Left kidney (tissue), 2 donors: ENCODE results near the gene ACTR1B. TPM values are rescaled to one million over a fixed set of nuclear protein-coding genes. Genes with fewer than 3 reads are reported as not detected.
"Not testable (repeated sequence)": the region's sequence is repeated elsewhere in the genome, so short reads cannot be mapped to it uniquely, and the experiment has no call there.

ENCODE experiments used
- DNase-seq: peaks from one replicate; pipeline ENCODE4 v3.0.0-alpha.2; 2013
- polyA plus RNA-seq: library from polyadenylated mRNA; unstranded; fragments of 120-200 nt; gene quantifications from one replicate; pipeline ENCODE4 v1.2.1, GENCODE V29; 2013; ENCODE audit not compliant: insufficient read length

ACTR1B gene
- polyA plus RNA-seq, 1 donor = 56.0 TPM

DNA sequence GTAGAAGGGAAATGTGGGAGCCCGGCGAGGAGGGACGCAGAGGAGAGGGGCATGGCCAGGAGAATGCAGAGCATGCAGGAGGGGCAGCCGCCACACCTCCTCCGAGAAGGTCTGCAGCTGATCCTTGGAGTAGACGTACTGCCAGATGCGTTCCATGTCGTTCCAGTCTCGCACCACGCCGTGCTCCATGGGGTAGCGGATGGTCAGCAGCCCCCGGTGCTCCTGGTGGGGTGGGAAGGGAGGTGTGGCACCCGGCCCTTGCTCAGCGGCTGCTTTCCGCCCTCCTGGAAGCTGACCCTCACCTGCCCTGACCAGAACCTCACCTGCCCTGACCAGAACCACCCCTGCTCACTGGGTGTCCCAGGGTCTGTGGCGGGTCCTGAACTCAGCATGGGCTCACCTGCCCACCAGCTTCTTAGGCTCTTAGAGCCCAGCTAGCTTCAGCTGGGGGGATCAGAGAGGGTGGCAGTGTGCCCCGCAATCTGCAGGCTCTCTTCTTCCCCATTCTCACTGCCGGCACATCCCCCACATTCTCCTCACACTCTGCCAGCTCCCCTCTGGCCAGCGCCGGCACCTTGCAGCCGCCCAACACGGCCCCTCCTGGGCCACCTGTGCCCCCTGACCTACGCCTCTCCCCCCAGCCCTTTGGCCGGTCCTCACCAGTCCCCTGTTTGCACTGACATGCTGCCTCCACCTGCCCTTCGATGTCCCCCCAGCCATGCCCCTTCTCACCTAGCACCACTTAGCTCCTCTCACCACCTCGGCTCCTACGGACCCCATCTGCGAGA is 4.4 kb downstream of the ACTR1B start:
- DNase-seq = no peak

DNA sequence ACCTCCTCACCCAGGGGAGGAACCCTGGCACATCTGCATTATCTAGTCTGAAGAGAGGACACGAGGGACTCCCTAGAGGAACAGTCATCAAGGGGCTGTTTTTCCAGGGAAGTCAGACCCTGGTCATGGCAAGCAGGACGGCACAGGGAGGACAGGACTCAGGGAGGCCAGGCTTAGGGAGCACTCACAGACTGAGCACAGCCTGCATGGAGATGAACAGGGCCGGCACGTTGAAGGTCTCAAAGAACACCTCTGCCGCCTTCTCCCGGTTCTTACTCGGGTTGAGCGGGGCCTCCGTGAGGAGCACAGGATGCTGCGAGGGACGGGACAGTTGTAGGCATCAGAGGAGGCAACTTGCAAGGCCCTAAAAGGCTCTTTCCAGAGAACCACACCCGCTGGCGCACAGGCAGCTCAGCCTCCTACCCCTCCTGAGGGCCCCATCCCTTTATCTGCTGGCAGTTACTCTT is 5.1 kb downstream of the ACTR1B start:
- no peak for DNase-seq

DNA sequence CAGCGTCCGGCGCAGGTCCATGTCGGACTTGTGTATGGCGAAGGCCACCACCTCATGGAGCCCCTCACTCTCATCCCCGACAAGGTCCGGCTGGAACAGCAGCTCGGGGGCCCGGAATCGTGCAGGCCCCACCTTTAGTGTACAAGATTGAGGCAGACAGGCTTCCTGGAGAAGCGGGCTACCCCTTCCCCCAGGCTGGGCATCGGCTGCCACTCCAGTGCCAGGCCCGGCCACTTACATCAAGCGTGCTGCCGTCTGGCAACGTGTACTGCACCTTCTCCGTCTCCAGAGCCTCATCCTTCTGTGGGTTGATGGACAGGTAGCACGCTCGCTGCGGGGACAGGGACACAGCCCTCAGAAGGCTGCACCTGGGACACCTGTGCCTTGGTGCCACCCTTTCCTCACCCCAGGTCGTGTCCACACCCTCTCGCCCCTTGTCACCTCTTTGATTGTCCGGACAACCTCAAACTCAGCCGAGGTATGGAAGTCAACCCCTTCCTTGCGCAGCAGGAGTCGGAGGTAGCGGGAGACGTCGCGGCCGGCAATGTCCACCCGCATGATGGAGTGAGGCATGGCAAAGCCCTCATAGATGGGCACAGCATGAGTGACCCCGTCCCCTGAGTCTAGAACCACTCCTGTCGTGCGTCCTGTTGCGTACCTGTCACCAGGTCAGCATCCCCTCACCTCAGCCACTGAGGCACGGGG is 5.7 kb downstream of the ACTR1B start:
- no peak for DNase-seq

DNA sequence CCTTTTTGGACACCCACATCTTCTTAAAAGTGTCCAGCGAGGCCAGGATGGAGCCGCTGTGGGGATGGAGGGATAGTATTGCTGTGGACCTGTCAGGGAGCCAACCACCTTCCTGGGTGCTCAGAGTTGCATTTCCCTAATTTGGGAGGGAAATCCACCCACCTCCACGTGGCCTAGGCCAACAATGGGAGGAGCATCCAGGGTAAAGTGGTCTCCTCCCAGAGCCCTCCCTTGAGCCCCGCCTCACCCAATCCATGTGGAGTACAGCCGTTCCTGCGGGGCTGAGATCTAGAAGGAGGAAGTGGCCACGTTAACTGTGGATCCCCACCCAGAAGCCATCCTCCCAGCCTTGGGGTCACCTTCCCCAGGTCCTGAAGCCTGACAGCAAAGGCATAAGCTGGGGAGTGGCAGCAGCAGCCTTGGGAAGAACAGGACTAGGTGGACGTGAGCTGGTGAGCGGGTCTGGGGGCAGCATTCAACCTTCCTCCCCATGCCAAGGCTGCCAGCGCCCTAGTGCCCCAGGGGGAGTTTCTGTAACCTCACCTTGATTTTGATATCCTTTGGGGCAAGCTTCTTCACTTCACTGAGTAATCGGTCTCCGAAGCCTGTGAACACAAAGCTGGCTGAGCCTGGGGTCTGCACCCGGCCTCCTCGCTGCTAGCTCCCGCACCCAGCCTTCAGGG is 6.8 kb downstream of the ACTR1B start:
- no peak for DNase-seq

DNA sequence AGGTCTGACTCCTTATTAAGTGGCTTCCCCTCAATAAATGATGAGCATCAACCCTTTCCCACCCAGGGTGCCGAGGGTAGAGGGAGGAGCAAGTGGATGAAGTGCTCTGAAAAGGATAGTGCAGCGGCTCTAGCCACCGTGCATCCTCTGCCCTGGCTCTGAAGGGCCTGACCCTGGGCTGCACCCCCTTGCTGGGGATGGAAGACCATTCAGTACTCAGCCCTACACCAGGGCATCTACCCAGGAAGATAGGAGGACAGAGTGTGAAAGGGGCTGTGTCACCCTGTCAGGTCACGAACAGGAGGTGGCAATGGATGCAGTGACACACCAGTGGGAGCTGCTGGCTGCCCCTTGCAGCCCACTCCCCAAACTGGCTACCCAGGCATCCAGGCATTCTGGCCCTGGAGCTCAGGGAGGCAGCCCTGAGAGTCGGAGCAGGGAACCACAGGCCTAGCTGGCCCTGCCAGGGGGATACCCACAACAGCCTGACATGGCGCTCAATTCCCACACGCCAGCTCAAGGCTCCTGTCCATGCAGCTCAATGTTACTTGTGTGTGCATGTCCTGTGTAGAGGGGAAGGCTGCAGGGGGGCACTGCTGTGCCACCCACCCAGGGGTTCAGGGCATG is 7.6 kb downstream of the ACTR1B start:
- DNase-seq = no peak

DNA sequence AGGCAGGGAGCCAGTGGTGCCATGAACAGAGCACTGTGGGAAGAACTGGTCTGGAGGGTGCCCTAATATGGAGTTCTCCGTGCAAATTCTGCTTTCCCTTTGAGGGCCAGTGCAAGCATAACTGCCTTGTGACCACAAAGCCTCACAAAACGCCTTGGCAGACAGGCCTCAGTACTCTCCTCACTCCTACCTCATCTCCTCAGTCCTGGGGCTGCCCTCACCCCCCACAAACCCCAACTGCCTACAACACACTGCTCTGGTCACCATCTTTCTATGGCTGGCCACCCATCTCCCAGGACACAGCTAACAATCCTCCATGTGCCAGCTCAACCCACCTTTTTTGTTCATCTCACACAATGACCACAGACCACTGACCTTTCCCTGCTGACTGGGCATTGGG is 9.1 kb downstream of the ACTR1B start:
- DNase-seq = no peak

DNA sequence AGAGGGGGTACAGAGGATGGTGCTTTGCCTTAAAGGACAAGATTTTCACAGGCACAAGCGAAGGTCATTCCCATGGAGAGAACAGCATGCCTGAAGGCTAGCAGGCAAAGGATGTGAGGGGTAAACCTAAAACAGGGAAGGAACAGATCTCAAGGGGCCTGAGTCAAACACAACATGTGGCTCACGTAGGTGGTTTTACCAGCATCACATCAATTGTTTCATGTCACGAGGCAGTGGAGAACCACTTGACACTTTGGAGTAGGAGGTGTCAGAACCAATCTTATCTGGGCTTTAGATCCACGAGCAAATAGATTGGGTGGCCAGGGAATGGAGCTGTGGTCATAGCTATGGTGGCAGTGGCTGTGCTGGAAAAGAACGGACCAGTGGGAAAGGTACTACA is 9.5 kb downstream of the ACTR1B start:
- DNase-seq = no peak

DNA sequence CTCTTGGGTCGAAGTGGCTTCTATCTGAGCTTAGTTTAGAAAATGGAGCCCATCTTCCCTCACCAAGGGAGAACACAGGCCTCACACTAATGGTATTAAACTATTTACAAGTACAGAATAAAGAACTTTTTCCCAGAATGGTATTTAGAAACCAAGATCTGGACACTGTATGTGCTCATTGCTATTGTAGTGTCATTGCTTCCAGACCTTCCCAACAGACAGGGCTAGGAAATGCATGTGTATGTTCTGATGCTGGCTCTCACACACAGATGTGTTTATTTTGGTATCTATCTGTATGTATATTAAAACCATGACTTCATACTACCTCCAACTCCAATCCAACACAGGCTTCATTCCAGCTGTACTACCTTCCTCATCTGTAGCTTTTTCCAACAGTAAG is 10.0 kb downstream of the ACTR1B start:
- no peak for DNase-seq

DNA sequence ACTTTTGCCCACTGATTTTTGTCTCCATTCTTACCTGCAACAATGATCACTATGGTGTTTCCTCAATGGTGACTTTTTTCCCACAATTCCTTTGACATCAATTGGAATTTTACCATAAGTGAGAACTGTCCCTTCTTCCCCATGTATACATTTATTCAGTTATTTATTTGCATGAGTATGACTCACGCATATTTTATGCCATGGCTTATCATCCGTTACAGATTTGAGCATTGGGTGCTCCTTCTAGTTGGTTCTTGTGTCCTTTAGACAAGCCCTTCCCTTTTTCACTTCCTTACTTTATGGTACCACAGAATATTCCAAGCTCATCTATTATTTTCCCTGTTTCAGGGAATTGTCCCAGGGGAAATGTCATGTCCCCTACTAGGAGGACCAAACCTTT is 10.4 kb downstream of the ACTR1B start:
- no peak for DNase-seq

DNA sequence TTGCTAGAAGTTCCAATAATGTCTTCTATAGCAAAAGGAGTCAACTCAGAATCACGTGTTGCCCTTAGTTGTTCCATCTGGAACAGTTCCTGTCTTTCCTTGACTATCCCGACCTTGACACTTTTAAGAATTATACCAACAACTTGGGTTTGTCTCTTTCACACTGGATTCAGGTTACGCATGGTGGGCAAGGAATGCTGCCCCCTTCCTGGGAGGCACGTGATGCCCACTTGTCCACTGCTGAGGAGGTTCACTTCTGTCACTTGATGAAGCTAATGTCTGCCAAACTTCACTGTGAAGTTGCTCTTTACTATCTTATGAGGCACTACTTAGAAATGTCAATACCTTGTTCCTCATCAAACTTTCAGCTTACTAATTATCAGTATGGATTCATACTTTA is 12.7 kb downstream of the ACTR1B start:
- DNase-seq = no peak

DNA sequence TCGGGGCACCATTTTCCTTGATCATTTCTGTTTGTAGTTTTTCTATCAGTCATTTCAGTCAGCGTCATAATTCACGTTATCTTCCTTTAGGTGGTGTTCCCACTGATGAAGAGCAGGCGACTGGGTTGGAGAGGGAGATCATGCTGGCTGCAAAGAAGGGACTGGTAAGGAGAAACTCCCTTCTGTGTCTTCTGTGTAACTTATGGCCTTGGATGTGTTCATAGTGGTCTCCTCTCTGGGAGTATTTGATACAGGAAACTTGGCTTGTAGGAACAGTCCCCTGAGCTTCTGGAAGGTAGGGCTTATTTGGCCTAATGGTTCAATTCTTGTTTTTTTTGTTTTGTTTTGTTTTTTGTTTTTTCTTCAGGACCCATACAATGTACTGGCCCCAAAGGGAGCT is 16.9 kb downstream of the ACTR1B start:
- DNase-seq = no peak

DNA sequence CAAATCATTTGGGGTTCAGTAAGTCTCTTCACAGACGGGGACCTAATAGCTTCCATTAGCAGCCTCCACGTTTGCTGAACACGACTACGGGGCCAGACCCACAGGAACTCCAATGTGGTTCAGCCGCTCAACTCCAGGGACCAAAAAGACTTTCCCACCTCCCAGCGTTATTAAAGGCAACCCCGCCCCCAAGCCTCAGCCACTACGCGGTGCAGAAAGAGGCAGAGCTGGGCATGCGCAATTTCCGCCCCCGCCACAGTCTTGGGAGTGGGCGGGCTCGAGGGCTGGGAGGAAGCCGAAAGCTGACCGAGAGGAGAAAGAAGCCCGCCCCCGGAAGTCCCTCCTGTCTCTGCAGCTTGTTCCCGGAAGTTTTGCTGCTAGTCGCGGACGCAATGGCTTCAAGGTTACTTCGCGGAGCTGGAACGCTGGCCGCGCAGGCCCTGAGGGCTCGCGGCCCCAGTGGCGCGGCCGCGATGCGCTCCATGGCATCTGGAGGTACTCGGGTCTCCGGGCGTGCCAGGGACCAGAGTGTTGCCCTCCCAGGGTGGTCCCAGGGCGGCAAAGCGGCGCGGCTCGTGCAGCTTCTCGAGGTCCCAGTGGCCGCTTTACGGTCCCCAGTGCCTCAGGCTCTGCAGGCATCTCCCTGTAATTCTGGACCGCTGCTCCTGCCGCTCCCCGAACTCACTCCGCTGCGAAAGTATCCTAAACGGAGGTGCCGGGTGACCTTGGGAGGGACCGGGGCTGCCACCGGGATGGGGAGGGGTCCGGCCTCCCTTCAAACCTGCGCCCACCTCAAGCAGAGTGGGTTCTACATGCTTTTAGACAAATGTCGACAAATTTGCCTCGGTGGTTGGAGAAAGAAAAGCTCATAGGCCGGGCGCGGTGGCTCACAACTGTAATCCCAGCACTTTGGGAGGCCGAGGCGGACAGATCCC is 17.9 kb downstream of the ACTR1B start, which contains the start of gene COX5B:
COX5B (plus strand) TSS at position 368 of the 935 bp plus-strand sequence; CDS start at position 393, 25 bp downstream.
- peak; percentile 98 for DNase-seq

DNA sequence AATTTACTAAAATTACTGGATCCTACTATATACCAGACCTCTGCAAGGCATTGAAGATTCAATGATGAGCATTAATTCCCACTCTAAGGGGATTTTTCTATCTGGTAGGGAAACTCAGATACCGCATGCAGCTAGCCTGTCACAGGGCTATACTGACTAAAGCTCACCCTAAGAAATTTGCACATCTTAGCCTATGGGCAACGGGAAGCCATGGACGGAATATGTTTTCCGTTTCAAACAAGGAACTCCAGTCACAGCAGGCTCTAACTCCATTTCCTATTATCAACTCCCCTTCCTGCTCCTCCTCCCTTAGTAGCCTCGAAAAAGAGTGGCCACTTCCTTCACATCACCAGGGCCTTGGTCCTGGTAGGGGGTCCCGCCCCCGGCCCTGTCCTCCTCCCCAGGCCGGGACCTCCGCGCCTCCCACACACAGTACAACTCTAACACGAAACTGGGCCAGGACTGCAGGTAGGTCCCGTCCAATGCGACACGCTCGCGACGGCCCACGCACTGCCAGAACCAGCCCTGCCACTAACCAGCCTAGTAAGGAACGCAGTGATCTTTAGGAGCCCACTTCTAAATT is 18.6 kb downstream of the ACTR1B start:
- DNase-seq = no peak

DNA sequence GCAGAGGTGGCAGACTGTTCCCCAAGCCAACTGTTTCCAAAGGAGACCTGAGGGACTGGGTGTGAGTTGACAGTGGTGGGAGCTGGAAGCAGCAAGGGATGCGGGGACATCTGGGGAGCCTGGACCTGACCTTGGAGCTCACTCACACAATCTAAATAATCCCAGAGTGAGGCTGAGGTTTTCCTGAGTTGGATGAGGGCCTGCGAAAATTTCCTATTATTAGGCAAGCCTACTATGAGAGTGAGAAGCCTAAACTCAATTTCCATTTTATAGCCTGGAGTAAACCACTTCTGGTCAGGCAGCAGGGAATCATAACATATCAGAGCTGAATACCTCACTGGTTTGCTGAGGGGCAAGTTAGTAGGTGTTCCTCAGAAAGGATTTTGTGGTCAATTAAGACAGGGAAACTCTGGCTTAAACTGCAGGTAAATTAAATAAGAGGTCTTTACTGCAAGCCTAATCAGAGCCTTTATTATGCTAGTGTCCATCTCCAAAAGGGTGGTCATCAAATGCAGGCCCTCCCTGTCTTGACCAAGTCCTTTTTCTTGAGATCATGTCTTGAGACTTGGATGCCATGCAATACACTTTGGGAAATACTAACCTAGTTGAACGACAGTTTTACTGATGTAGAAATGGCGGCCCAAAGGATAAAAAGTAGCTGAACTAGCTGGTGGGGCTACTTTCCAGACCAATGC is 19.7 kb downstream of the ACTR1B start:
- no peak for DNase-seq

DNA sequence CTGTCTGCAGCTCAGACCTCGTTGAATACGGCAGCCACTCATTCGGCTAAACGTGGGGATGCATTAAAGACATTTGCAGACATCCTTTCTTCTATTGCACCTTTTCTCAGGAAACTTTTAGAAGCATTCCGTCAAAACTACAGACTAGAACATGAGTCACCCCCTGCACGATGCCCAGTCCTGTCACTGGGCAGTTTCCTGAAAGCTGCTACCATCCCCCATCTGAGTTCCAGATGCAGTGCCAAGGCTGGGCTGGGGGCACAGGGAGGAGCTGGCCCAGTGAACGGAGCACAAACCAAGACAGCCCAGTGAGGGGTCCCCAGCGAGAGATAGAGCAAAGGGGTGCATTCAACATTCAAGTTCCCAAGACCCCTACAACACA is 37.8 kb downstream of the ACTR1B start:
- DNase-seq = not testable (repeated sequence)

DNA sequence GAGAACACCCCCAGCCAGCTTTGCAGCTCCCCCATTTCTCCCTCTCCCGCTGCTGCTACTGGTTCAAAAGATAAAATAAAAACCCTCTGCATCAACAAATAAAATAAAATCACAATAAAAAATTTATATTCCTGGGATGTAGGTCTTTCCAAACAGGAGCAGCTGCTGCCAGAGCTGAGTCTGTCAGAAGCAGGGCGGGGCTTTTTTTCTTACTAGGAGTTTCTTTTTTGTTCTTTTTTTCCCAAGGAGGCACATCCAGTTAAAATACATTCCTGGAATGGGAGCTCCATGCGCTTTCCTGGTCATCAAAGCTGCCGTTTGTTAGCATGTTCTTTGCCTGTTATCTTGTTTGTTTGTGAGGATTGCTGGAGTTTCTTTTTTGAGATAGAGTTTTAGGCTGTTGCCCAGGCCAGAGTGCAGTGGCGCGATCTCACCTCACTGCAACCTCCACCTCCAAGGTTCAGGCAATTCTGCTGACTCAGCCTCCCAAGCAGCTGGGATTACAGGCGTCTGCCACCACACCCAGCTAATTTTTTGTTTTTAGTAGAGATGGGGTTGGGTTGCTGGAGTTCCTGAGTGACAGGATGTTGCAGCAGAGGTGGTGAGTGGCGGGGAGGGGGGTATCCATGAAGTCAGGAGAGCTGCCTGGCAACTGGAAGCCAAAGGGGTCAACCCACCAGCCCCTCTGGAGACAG is 38.3 kb downstream of the ACTR1B start:
- DNase-seq = not testable (repeated sequence)

DNA sequence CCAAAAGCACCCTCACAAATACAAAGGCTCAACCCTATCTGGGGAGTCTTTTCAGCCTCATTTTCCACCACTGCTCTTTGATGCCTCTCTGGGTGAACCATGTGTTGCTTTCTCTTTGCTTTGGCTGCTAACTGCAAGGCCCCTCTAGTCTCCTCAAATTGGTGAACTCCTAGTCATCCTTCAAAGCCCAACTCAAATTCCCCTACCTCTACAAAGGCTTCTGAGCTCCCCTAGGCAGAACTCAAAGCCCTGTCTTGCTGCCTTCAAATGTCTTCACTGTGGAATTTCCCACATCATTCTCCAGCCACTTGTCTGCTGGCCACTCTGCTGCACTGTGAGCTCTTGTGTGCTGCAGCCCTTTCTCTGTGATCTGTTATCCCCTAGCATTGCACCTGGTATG is 40.9 kb downstream of the ACTR1B start:
- DNase-seq = not testable (repeated sequence)

DNA sequence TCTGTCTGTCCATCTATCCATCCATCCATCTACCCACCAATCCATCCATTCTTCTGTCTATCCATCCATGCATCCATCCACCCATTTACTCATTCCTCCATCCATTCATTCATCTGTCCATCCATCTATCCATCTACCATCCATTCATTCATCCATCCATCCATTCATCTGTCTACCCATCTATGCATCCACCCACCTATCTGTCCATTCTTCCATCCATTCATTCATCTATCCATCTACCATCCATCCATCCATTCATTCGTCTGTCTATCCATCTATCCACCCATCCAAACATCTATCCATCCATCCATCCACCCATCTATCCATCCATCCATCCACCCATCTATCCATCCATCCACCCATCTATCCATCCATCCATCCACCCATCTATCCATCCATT is 43.4 kb downstream of the ACTR1B start:
- DNase-seq = not testable (repeated sequence)
